ENCODE data around the gene ILRUN. TPM values are rescaled to one million over a fixed set of nuclear protein-coding genes. Genes with fewer than 3 reads are reported as not detected.

Gene ILRUN
- total and polyA plus RNA-seq, 2 experiments from 2014 or later = 8.4 to 32.6 TPM

DNA sequence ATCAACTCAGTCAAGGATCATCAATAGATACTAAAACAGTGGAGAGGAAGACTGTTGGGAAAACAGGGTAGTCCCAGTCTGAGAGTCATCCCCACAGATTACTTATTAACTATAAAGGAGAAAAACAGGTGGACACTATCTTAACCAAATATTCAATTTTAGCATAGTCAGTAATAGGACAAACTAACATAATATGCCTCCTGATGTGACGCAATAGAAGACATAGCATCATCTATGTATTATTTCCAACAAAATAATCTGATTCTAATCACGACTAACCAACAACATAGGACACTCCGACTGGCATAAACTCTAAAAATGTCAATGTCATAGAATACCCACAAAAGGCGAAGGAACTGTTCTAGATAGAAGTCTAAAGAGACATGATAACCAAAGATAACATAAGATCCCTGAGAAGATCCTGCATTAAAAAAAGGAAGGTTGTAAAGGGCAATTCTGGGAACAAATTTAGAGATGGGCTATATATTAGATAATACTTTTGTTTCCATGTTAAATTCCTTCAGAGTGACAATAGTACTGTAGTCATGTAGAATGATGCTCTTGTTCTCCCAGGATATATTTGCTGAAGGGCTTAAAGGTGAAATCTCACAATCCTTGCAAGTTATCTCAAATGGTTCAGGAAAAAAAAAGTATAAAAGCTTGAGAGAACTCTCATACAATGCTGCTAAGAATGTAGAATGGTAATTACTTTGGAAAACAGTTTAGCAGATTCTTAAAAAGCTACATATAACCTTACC lies 28.9 kb downstream of the ILRUN start:
- Histone ChIP-seq H3K4me2 (ENCODE audit: unreplicated experiment) (no peak overlapping the region), H2AFZ (no peak overlapping the region), H3K9me3 (ENCODE audit: low read depth) (no peaks in the 10 kb centered on the region), H3K79me2 (ENCODE audit: insufficient read depth) (peaks cover 99% of the 10 kb centered on the region), H3K9ac (no peak overlapping the region), H3F3A (ENCODE audit: insufficient read depth) (peaks cover 41% of the 10 kb centered on the region), H4K20me1 (ENCODE audit: insufficient read depth) (no peaks in the 10 kb centered on the region), H3K4me3 (no peak overlapping the region), H3K36me3 (ENCODE audit: low read depth) (no peaks in the 10 kb centered on the region), H3K27me3 (replicated peaks; ENCODE audit: insufficient read depth) (no peaks in the 10 kb centered on the region), H3K9me2 (ENCODE audit: insufficient read depth) (no peaks in the 10 kb centered on the region), H3K4me1 (ENCODE audit: insufficient read depth) (peaks cover 44% of the 10 kb centered on the region), H3K27ac (no peak overlapping the region)
- no peak for DNase-seq
- in situ Hi-C loops (cut with MboI) = no loop called here
- TF ChIP-seq EZH2 (IDR thresholded peaks at IDR 0.05; ENCODE audit: insufficient read depth, poor library complexity, severe bottlenecking) (no peak), EZH2phosphoT487 (IDR thresholded peaks at IDR 0.05; ENCODE audit: insufficient read depth, low read depth) (no peak)
- WGBS, 2 experiments (ENCODE audit: low coverage in 1 of 2, low lambda C conversion rate in 2 of 2, missing lambda C conversion rate in 2 of 2) = 79% methylated on average over 4 of the region's 4 CpGs

DNA sequence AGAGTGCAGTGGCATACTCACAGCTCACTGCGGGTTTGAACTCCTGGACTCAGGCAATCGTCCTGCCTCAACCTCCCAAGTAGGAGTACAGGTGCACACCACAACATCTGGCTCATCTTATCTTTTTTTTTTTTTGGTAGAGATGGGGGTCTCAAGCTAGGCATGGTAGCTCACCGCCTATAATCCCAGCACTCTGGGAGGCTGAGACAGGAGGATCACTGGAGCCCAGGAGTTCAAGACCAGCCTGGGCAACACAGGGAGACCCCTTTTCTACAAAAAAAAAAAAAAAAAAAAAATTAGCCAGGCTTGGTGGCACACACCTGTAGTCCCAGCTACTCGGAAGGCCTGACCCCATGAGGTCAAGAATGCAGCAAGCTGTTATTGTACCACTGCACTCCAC lies 31.5 kb downstream of the ILRUN start:
- Histone ChIP-seq H3F3A (ENCODE audit: insufficient read depth) (peaks cover 23% of the 10 kb centered on the region), H2AFZ (no peak overlapping the region), H3K27ac (peak overlapping the region; percentile 73), H3K9me2 (ENCODE audit: insufficient read depth) (no peaks in the 10 kb centered on the region), H3K9ac (no peak overlapping the region), H3K79me2 (ENCODE audit: insufficient read depth) (peaks cover 98% of the 10 kb centered on the region), H3K4me3 (no peak overlapping the region), H4K20me1 (ENCODE audit: insufficient read depth) (no peaks in the 10 kb centered on the region), H3K36me3 (ENCODE audit: low read depth) (no peaks in the 10 kb centered on the region), H3K4me2 (ENCODE audit: unreplicated experiment) (peak overlapping the region; percentile 17), H3K27me3 (replicated peaks; ENCODE audit: insufficient read depth) (no peaks in the 10 kb centered on the region), H3K4me1 (ENCODE audit: insufficient read depth) (peaks cover 25% of the 10 kb centered on the region), H3K9me3 (ENCODE audit: low read depth) (no peaks in the 10 kb centered on the region)
- 99% methylated on average over 4 of the region's 4 CpGs for WGBS, 2 experiments (ENCODE audit: low coverage in 1 of 2, low lambda C conversion rate in 2 of 2, missing lambda C conversion rate in 2 of 2)
- in situ Hi-C loops (cut with MboI) = no loop called here
- no peak for DNase-seq
- no peak for TF ChIP-seq EZH2 (IDR thresholded peaks at IDR 0.05; ENCODE audit: insufficient read depth, poor library complexity, severe bottlenecking)
- TF ChIP-seq EZH2phosphoT487 (IDR thresholded peaks at IDR 0.05; ENCODE audit: insufficient read depth, low read depth) = no peak

DNA sequence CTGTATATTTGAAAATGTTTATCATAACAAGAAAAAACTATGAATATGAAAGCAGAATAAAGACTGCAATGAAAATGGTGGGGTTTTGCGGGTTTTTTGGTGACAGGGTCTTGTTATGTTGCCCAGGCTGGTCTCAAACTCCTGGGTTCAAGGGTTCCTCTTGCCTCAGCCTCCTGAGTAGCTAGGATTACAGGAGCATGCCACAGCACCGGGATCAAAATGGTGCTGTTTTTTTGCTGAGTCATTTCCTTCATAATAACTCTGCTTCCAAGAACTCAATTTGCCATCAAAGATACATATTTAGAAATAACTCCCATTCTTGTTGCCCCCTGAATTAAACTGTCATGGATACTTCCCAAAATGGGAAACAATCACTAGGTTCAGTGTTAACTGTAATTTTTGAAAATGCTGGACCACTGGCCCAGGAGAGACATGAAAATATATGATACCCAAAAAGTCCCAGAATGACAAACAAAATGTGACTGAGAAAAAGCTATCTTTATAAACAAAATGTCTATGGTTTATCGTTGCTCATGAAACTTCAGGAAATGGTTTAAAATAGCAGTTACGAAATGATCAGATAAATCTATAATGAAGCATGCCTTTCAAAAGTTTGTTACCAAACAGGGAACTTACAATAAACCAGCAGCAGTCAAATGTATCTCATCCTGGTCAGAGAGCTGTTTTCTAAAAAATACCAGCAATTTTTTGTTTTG lies 32.2 kb downstream of the ILRUN start:
- WGBS, 2 experiments (ENCODE audit: low coverage in 1 of 2, low lambda C conversion rate in 2 of 2, missing lambda C conversion rate in 2 of 2) = 58 to 59% methylated on average over 4 of the region's 4 CpGs
- no peak overlapping the region for H3K4me3 ChIP-seq
- peak overlapping the region; percentile 17 for H3K4me2 ChIP-seq (ENCODE audit: unreplicated experiment)
- in situ Hi-C loops (cut with MboI) = no loop called here
- no peaks in the 10 kb centered on the region for H3K9me2 ChIP-seq (ENCODE audit: insufficient read depth)
- H3K79me2 ChIP-seq (ENCODE audit: insufficient read depth) = peaks cover 98% of the 10 kb centered on the region
- peak overlapping the region; percentile 34 for H2AFZ ChIP-seq
- H3K9me3 ChIP-seq (ENCODE audit: low read depth) = no peaks in the 10 kb centered on the region
- H3K4me1 ChIP-seq (ENCODE audit: insufficient read depth) = peaks cover 25% of the 10 kb centered on the region
- DNase-seq = peak; percentile 47
- H3K27me3 ChIP-seq (replicated peaks; ENCODE audit: insufficient read depth) = no peaks in the 10 kb centered on the region
- peaks cover 23% of the 10 kb centered on the region for H3F3A ChIP-seq (ENCODE audit: insufficient read depth)
- no peaks in the 10 kb centered on the region for H4K20me1 ChIP-seq (ENCODE audit: insufficient read depth)
- no peak for TF ChIP-seq EZH2 (IDR thresholded peaks at IDR 0.05; ENCODE audit: insufficient read depth, poor library complexity, severe bottlenecking)
- TF ChIP-seq EZH2phosphoT487 (IDR thresholded peaks at IDR 0.05; ENCODE audit: insufficient read depth, low read depth) = no peak
- peak overlapping the region; percentile 73 for H3K27ac ChIP-seq
- peak overlapping the region; percentile 28 for H3K9ac ChIP-seq
- H3K36me3 ChIP-seq (ENCODE audit: low read depth) = no peaks in the 10 kb centered on the region

DNA sequence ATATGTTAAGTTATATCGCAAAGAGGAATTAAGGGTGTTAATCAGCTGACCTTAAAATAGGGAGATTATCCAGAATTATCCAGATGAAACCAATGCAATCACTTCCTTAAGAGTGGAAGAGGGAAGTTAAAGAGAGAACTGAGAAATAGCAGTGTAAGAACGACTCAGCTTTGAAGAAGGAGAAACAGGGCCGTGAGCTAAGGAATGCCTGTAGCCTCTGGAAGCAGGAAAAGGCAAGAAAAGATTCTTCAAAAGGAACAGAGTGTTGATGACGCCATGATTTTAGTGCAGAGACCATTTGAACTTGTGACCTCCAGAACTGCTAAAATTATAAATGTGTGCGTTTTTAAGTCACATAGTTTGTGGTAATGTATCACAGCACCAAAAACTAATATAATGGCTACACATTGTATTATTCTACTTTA lies 32.7 kb downstream of the ILRUN start:
- peaks cover 24% of the 10 kb centered on the region for H3F3A ChIP-seq (ENCODE audit: insufficient read depth)
- peak overlapping the region; percentile 73 for H3K27ac ChIP-seq
- no peak for TF ChIP-seq EZH2 (IDR thresholded peaks at IDR 0.05; ENCODE audit: insufficient read depth, poor library complexity, severe bottlenecking)
- TF ChIP-seq EZH2phosphoT487 (IDR thresholded peaks at IDR 0.05; ENCODE audit: insufficient read depth, low read depth) = no peak
- in situ Hi-C loops (cut with MboI) = no loop called here
- peak overlapping the region; percentile 17 for H3K4me2 ChIP-seq (ENCODE audit: unreplicated experiment)
- peak overlapping the region; percentile 34 for H2AFZ ChIP-seq
- WGBS, 2 experiments (ENCODE audit: low coverage in 1 of 2, low lambda C conversion rate in 2 of 2, missing lambda C conversion rate in 2 of 2) = 76 to 81% methylated on average over 5 of the region's 5 CpGs
- peaks cover 98% of the 10 kb centered on the region for H3K79me2 ChIP-seq (ENCODE audit: insufficient read depth)
- no peak overlapping the region for H3K4me3 ChIP-seq
- no peaks in the 10 kb centered on the region for H4K20me1 ChIP-seq (ENCODE audit: insufficient read depth)
- H3K9ac ChIP-seq = peak overlapping the region; percentile 28
- no peaks in the 10 kb centered on the region for H3K9me3 ChIP-seq (ENCODE audit: low read depth)
- H3K4me1 ChIP-seq (ENCODE audit: insufficient read depth) = peaks cover 25% of the 10 kb centered on the region
- peak; percentile 39 for DNase-seq
- no peaks in the 10 kb centered on the region for H3K36me3 ChIP-seq (ENCODE audit: low read depth)
- H3K9me2 ChIP-seq (ENCODE audit: insufficient read depth) = no peaks in the 10 kb centered on the region
- no peaks in the 10 kb centered on the region for H3K27me3 ChIP-seq (replicated peaks; ENCODE audit: insufficient read depth)

Measured in GM23248 (cell line).